Measurements from ENCODE around the gene EFNA2.
"Not testable (repeated sequence)": the region's sequence is repeated elsewhere in the genome, so short reads cannot be mapped to it uniquely, and the experiment has no call there.

GRCh38 chr19:1305354-1305753 is 19.7 kb downstream of the EFNA2 start:
- not testable (repeated sequence) for TF ChIP-seq CTCF, POLR2A (IDR thresholded peaks at IDR 0.05)
